Measurements from ENCODE around the gene CHKB.

The CHKB gene

DNA sequence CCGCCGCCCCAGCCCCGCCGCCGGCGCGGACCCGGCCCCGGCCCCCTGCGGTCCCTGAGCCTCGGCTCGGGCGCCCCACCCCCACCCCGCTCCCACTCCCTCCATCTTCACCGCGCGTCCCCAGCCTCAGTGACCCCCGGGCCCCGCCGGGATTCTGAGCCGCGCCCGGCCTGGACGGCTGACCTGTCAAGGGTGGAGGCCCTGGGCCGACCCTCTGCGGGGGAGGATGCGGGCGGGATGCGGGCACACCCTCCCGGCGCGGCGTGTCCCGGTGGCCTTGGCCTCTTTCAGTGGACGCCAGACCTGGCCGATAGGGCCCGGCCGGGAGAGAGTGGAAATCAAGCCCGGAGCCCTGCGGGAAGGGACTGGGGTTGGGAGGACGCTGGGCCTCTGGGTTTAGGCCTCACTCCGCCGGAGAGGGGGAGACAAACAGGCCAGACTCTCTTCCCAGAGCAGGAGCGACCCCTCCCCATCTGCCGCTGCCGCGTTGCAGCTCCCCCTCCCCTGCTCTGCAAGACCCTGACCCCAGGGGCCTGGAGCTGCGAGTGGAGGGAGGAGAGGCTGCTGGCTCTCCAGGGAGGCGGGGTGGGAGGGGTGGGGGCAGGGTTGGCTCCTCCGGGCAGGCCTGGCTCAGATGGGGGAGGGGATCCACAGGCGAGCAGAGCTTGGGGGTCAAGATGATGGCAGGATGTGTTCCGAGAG, 18.5 kb upstream of the CHKB start:
- TF ChIP-seq POLR2AphosphoS5 (IDR thresholded peaks at IDR 0.05; ENCODE audit: low read depth, low read length) (no peak), SIN3A (IDR thresholded peaks at IDR 0.05; ENCODE audit: borderline replicate concordance, insufficient read depth, low read length) (no peak), TAF1 (IDR thresholded peaks at IDR 0.05; ENCODE audit: borderline replicate concordance, insufficient read depth, low read length) (no peak), FOXP2 (optimal IDR thresholded peaks at IDR 0.05; ENCODE audit: borderline replicate concordance, extremely low read depth, extremely low read length, insufficient read depth) (no peak), REST (IDR thresholded peaks at IDR 0.05; ENCODE audit: insufficient read depth in 1 of 2, low read depth in 2 of 2, low read length in 2 of 2) (no peak)

GRCh38 chr22:50600538-50600937, 17.9 kb upstream of the CHKB start, which contains the start of gene MAPK8IP2:
TSS of gene MAPK8IP2 (plus strand) at chr22:50600793. CDS start at chr22:50600819, 26 bp downstream.
- TF ChIP-seq TAF1 (IDR thresholded peaks at IDR 0.05; ENCODE audit: borderline replicate concordance, insufficient read depth, low read length) (no peak), REST (IDR thresholded peaks at IDR 0.05; ENCODE audit: insufficient read depth in 1 of 2, low read depth in 2 of 2, low read length in 2 of 2) (no peak), FOXP2 (optimal IDR thresholded peaks at IDR 0.05; ENCODE audit: borderline replicate concordance, extremely low read depth, extremely low read length, insufficient read depth) (no peak), SIN3A (IDR thresholded peaks at IDR 0.05; ENCODE audit: borderline replicate concordance, insufficient read depth, low read length) (no peak)

DNA sequence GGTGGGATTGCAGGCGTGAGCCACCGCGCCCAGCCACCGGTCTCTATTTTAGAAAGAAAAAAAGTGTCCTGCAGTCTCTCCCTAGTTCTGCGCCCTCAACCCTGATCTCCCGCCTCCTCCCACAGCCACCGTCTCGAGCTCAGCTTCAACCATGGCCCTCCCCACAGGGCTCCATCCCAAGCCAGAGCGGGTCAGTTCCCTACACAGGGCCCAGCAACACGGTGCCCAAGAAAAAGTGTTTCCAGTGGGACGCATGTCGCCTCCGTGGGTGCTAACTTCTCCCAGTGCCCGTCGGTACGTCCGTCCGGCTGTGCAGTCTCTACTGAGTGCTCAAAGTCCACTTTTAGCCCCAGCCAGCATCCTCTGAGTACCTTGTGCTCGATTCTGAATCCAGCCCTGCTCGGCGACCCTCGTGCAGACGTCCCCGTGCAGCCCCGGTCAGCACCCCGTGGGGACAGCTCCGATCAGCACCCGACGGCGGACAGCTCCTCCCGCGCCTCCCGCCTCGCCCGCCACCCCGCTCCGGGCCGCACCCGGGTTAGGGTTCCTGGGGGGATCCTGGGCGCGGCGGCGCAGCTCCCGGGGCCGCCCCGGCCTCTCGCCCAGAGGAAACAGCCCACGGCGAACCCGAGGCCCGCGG, 17.3 kb upstream of the CHKB start:
- TF ChIP-seq REST (IDR thresholded peaks at IDR 0.05; ENCODE audit: insufficient read depth in 1 of 2, low read depth in 2 of 2, low read length in 2 of 2) (peak; percentile 96 to 99), POLR2AphosphoS5 (IDR thresholded peaks at IDR 0.05; ENCODE audit: low read depth, low read length) (no peak), TAF1 (IDR thresholded peaks at IDR 0.05; ENCODE audit: borderline replicate concordance, insufficient read depth, low read length) (no peak), FOXP2 (optimal IDR thresholded peaks at IDR 0.05; ENCODE audit: borderline replicate concordance, extremely low read depth, extremely low read length, insufficient read depth) (peak; percentile 43), SIN3A (IDR thresholded peaks at IDR 0.05; ENCODE audit: borderline replicate concordance, insufficient read depth, low read length) (peak; percentile 95; the same call in 1 of the 2 replicates)

GRCh38 chr22:50597097-50597496, 14.4 kb upstream of the CHKB start:
- no peak for TF ChIP-seq TAF1 (IDR thresholded peaks at IDR 0.05; ENCODE audit: borderline replicate concordance, insufficient read depth, low read length)

GRCh38 chr22:50595189-50595588, 12.5 kb upstream of the CHKB start:
- TF ChIP-seq SIN3A (IDR thresholded peaks at IDR 0.05; ENCODE audit: borderline replicate concordance, insufficient read depth, low read length), result no peak
- no peak for TF ChIP-seq TAF1 (IDR thresholded peaks at IDR 0.05; ENCODE audit: borderline replicate concordance, insufficient read depth, low read length)

DNA sequence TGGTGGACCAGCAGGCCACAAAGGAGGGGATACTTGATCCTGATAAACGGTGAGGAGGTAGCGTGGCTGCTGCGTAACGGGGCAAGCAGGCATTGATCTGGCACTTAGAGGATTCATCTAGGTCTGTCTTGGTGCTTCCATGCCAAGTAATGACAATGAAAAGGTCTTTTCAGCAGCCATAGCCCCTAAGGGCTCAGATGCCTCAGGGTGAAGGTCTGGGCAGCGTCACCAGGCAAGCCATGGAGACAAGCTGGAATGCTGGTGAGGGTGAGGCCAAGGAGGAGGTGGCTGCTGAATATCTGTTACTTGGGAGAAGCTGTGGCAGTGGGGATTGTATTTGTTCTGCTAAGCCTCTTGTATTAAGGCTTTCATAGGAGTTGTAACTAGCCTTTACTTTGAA, 4.8 kb upstream of the CHKB start:
- no peak for TF ChIP-seq TAF1 (IDR thresholded peaks at IDR 0.05; ENCODE audit: borderline replicate concordance, insufficient read depth, low read length)
- TF ChIP-seq POLR2AphosphoS5 (IDR thresholded peaks at IDR 0.05; ENCODE audit: low read depth, low read length), result no peak
